B cell (primary cell): ENCODE data around the gene NUP62. TPM values are rescaled to one million over a fixed set of nuclear protein-coding genes. Genes with fewer than 3 reads are reported as not detected.
A peak's percentile ranks its signal among the peaks of the same experiment; 100 is the strongest.

Experiments
- ATAC-seq: fragments of 200-7000 bp; cut with Tn5 transposase; one replicate; pipeline ENCODE4 v1.10.0; 2021; ENCODE audit warnings: low read depth, mild to moderate bottlenecking, moderate number of reproducible peaks, moderate library complexity
- CTCF ChIA-PET: fragments of 350-600 bp; sonication (Branson Sonifier 250); formaldehyde crosslinking; loops from one replicate; lab custom pipeline; 2021; ENCODE audit warnings: antibody characterized with exemption, inconsistent platforms; lab: Charles Lee
- POLR2A ChIA-PET: fragments of 350-600 bp; sonication (Branson Sonifier 250); formaldehyde crosslinking; loops from one replicate; lab custom pipeline; 2021; ENCODE audit warnings: antibody characterized with exemption; lab: Charles Lee
- DNase-seq: peaks from one replicate; pipeline ENCODE4 v3.0.0; 2013
- H2AFZ ChIP-seq: 2 replicates; pipeline ENCODE4 v1.6.1; 2012; ENCODE audit warnings: mild to moderate bottlenecking, low read depth, low read length; ENCODE audit not compliant: insufficient read depth, poor library complexity, severe bottlenecking
- H3K27ac ChIP-seq, 2 donors: 1 replicate in 1 of 2; 2 replicates in 1 of 2; pipeline ENCODE4 v1.5.1; 2012 to 2013; ENCODE audit warnings: low read length in 2 of 2, mild to moderate bottlenecking in 2 of 2, moderate library complexity in 1 of 2
- H3K27me3 ChIP-seq, 4 experiments: fragments of 200-600 bp in 1 of 4; sonication (generic) in 1 of 4; replicated peaks in 1 of 4; 1 replicate in 2 of 4; 2 replicates in 2 of 4; pipeline versions ENCODE4 v1.6.1 to v1.7.0; 2013 to 2016; ENCODE audit warnings: low read length in 3 of 4, mild to moderate bottlenecking in 2 of 4, mixed read lengths in 1 of 4, moderate library complexity in 1 of 4; ENCODE audit not compliant: insufficient read depth in 4 of 4, control insufficient read depth in 3 of 4; ENCODE audit errors: control extremely low read depth in 1 of 4
- H3K36me3 ChIP-seq, 2 experiments: replicated peaks in 1 of 2; 1 replicate in 1 of 2; 2 replicates in 1 of 2; pipeline versions ENCODE4 v1.6.1 to v1.7.1; 2013; ENCODE audit warnings: low read length in 1 of 2; ENCODE audit not compliant: insufficient read depth in 2 of 2, control insufficient read depth in 1 of 2; ENCODE audit errors: control extremely low read depth in 1 of 2, extremely low read depth in 1 of 2
- H3K4me1 ChIP-seq, 2 donors: fragments of 200-600 bp in 1 of 2; sonication (generic) in 1 of 2; 1 replicate in 1 of 2; 2 replicates in 1 of 2; pipeline versions ENCODE4 v1.5.1 to v1.6.1; 2013 to 2017; ENCODE audit warnings: low read length in 2 of 2; ENCODE audit not compliant: control insufficient read depth in 2 of 2, insufficient read depth in 2 of 2
- H3K4me2 ChIP-seq: replicated peaks from 2 replicates; pipeline ENCODE3; 2012; ENCODE audit warnings: mild to moderate bottlenecking, low read depth, low read length; ENCODE audit not compliant: poor library complexity, severe bottlenecking
- H3K4me3 ChIP-seq, 5 experiments: fragments of 200-600 bp in 1 of 5; sonication (generic) in 1 of 5; 1 replicate in 3 of 5; 2 replicates in 2 of 5; pipeline versions ENCODE4 v1.5.1 to v1.7.0; 2011 to 2016; ENCODE audit warnings: low read length in 4 of 5, mild to moderate bottlenecking in 4 of 5, low read depth in 2 of 5, control low read depth in 1 of 5, moderate library complexity in 1 of 5; ENCODE audit not compliant: insufficient read depth in 1 of 5; ENCODE audit errors: control extremely low read depth in 1 of 5, extremely low read depth in 1 of 5
- H3K79me2 ChIP-seq: fragments of 200-600 bp; sonication (generic); one replicate; pipeline ENCODE4 v1.6.0; 2016; ENCODE audit warnings: low read length; ENCODE audit not compliant: control insufficient read depth, insufficient read depth
- H3K9ac ChIP-seq: fragments of 200-600 bp; sonication (generic); 2 replicates; pipeline ENCODE4 v1.6.1; 2017; ENCODE audit warnings: mild to moderate bottlenecking, low read length, moderate library complexity
- H3K9me3 ChIP-seq, 3 donors: one replicate each; pipeline versions ENCODE4 v1.6.1 to v1.7.1; 2013; ENCODE audit warnings: low read length in 2 of 3; ENCODE audit not compliant: control insufficient read depth in 2 of 3, insufficient read depth in 1 of 3; ENCODE audit errors: control extremely low read depth in 1 of 3
- H4K20me1 ChIP-seq: 2 replicates; pipeline ENCODE4 v1.6.0; 2012; ENCODE audit warnings: mild to moderate bottlenecking, low read length; ENCODE audit not compliant: insufficient read depth, control insufficient read depth, poor library complexity, severe bottlenecking
- H3K27ac Mint-ChIP-seq: one replicate; pipeline ENCODE4 v1.8.0; 2021; ENCODE audit warnings: mixed read lengths
- H3K27me3 Mint-ChIP-seq: one replicate; pipeline ENCODE4 v1.8.0; 2021; ENCODE audit warnings: mixed read lengths
- H3K4me1 Mint-ChIP-seq: one replicate; pipeline ENCODE4 v1.8.0; 2021; ENCODE audit warnings: mixed read lengths
- H3K4me3 Mint-ChIP-seq: one replicate; pipeline ENCODE4 v1.8.0; 2021; ENCODE audit warnings: mixed read lengths
- H3K9me3 Mint-ChIP-seq: one replicate; pipeline ENCODE4 v1.8.0; 2022; ENCODE audit warnings: mixed read lengths; ENCODE audit not compliant: insufficient read depth
- EZH2 ChIP-seq: IDR thresholded peaks from 2 replicates; pipeline ENCODE4 v1.6.1; 2012; ENCODE audit warnings: borderline replicate concordance, low read depth, mild to moderate bottlenecking, moderate library complexity, low read length; ENCODE audit not compliant: insufficient read depth, poor library complexity, severe bottlenecking
- WGBS: methylation state at CpG from one replicate; pipeline ENCODE4 v1.1.5; 2013; ENCODE audit warnings: missing lambda C conversion rate; ENCODE audit not compliant: insufficient coverage; 5-methylcytosine and 5-hydroxymethylcytosine counted together
- intact Hi-C: fragments of 100-400 bp; cut with micrococcal nuclease; formaldehyde crosslinking; loops from one replicate; pipeline ENCODE4 v1.10.0; 2022
- polyA plus RNA-seq: library from polyadenylated mRNA; depleted of rRNA; stranded (reverse); fragments of >200 nt; gene quantifications from 2 replicates; pipeline ENCODE4 v1.2.3, GENCODE V29; 2012
- total RNA-seq, 2 donors: library from RNA; stranded (reverse); fragments of 120-200 nt in 1 of 2; gene quantifications; 1 replicate in 1 of 2; 2 replicates in 1 of 2; pipeline versions ENCODE4 v1.2.3 to v1.2.4, GENCODE V29; 2013 to 2022
- TF ChIP-seq, protein P1 (sequence below): fragments of 200-600 bp; IDR thresholded peaks from one replicate; pipeline ENCODE4 v1.8.0; 2022; ENCODE audit warnings: antibody characterized with exemption, mild to moderate bottlenecking

NUP62 gene
- total and polyA plus RNA-seq, 2 donors (not counting 1 experiment from before 2014, with no cell fraction given), result 25.2 to 75.7 TPM

DNA sequence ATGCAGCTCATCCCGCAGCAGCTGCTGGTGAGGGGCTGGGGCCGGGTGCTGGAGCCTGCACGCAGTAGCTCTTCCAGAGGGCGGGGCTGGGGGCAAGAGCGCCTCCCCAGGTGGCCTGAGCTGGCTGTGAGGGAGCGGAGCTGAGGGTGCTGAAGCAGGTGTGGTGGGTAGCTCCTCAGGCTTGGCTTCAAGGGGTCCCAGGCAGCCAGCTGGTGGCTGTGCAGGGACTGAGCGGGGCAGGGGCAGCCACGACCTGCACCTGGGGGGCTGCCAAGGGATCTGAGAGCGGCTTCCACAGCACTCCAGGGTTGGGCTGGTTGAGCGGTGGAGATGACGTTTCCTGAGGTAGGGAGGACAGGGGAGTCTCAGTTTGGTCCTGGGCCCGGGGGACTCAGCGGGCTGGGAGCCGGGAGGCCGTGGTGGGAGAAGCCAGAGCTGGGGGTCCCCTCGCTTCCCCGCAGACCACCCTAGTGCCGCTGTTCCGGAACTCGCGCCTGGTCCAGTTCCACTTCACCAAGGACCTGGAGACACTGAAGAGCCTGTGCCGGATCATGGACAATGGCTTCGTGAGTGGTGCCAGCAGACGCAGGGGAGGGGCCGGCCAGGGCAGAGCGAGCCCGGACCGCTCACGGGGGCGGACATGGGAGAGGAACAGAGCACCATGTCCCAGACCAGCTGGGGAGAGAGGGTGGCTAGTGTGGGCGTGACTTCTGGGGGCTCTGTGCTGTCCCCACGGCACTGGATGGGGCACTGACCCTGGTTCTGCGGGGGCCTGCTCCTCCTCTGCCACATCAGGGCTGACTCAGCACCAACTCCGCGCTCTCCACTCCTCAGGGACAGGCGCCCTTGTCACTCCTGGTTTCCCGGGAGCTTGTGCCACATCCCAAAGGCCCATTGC is 71.0 kb downstream of the NUP62 start:
- TF ChIP-seq EZH2, result no peak
- TF ChIP-seq, protein P1, sequence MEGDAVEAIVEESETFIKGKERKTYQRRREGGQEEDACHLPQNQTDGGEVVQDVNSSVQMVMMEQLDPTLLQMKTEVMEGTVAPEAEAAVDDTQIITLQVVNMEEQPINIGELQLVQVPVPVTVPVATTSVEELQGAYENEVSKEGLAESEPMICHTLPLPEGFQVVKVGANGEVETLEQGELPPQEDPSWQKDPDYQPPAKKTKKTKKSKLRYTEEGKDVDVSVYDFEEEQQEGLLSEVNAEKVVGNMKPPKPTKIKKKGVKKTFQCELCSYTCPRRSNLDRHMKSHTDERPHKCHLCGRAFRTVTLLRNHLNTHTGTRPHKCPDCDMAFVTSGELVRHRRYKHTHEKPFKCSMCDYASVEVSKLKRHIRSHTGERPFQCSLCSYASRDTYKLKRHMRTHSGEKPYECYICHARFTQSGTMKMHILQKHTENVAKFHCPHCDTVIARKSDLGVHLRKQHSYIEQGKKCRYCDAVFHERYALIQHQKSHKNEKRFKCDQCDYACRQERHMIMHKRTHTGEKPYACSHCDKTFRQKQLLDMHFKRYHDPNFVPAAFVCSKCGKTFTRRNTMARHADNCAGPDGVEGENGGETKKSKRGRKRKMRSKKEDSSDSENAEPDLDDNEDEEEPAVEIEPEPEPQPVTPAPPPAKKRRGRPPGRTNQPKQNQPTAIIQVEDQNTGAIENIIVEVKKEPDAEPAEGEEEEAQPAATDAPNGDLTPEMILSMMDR, result no peak
- H3K9ac ChIP-seq, result no peak overlapping the region
- 97% methylated on average over 36 of the region's 37 CpGs for WGBS
- ChIA-PET POLR2A (interaction anchor here (0.6 to 1.3 kb wide), 6 partner anchors 8 to 53 kb away, joined by 5 to 8 read pairs (median 7); partner anchors contain the start of gene PTOV1), CTCF (no interaction called here)
- H3K27ac ChIP-seq, result no peak overlapping the region
- intact Hi-C loops, result no loop called here
- peaks cover 89% of the 10 kb centered on the region for H4K20me1 ChIP-seq
- no peak overlapping the region for H3K27ac Mint-ChIP-seq
- H3K4me1 ChIP-seq, result peaks cover 6 to 8% of the 10 kb centered on the region in 2 donors
- no peak overlapping the region for H3K4me3 Mint-ChIP-seq
- no peak overlapping the region for H3K4me2 ChIP-seq
- H3K9me3 Mint-ChIP-seq, result no peaks in the 10 kb centered on the region
- DNase-seq (peak; percentile 36), ATAC-seq (no peak)
- H3K36me3 ChIP-seq, result peaks cover 0 to 65% of the 10 kb centered on the region in 2 experiments
- H2AFZ ChIP-seq, result no peak overlapping the region
- no peaks in the 10 kb centered on the region for H3K27me3 ChIP-seq
- peaks cover 17% of the 10 kb centered on the region for H3K79me2 ChIP-seq
- H3K9me3 ChIP-seq, result no peaks in the 10 kb centered on the region
- H3K4me3 ChIP-seq, result no peak overlapping the region
- H3K27me3 Mint-ChIP-seq, result no peaks in the 10 kb centered on the region
- peaks cover 11% of the 10 kb centered on the region for H3K4me1 Mint-ChIP-seq

GRCh38 chr19:49857838-49858087 is 71.5 kb downstream of the NUP62 start:
- Mint-ChIP-seq H3K4me1 (peaks cover 10% of the 10 kb centered on the region), H3K9me3 (no peaks in the 10 kb centered on the region), H3K27me3 (no peaks in the 10 kb centered on the region), H3K4me3 (no peak overlapping the region), H3K27ac (no peak overlapping the region)
- Histone ChIP-seq H3K4me1 (peaks cover 8 to 13% of the 10 kb centered on the region in 2 donors), H3K27ac (no peak overlapping the region), H3K9me3 (no peaks in the 10 kb centered on the region), H3K79me2 (peaks cover 17% of the 10 kb centered on the region), H2AFZ (no peak overlapping the region), H3K9ac (no peak overlapping the region), H3K4me3 (no peak overlapping the region), H3K4me2 (no peak overlapping the region), H3K27me3 (no peaks in the 10 kb centered on the region), H3K36me3 (peaks cover 0 to 60% of the 10 kb centered on the region in 2 experiments), H4K20me1 (peaks cover 89% of the 10 kb centered on the region)
- TF ChIP-seq EZH2, result no peak
- TF ChIP-seq, protein P1, result no peak
- ATAC-seq (no peak), DNase-seq (no peak)
- WGBS, result 93% methylated on average over 5 of the region's 5 CpGs
- ChIA-PET CTCF (no interaction called here), POLR2A (no interaction called here)
- intact Hi-C loops, result no loop called here
